ENCODE data around the gene SKIC2. TPM values are rescaled to one million over a fixed set of nuclear protein-coding genes. Genes with fewer than 3 reads are reported as not detected.
A peak's percentile ranks its signal among the peaks of the same experiment; 100 is the strongest.

Gene SKIC2
- total RNA-seq, 4 donors from 2014 or later, result 11.5 to 58.8 (median 35.6) TPM

DNA sequence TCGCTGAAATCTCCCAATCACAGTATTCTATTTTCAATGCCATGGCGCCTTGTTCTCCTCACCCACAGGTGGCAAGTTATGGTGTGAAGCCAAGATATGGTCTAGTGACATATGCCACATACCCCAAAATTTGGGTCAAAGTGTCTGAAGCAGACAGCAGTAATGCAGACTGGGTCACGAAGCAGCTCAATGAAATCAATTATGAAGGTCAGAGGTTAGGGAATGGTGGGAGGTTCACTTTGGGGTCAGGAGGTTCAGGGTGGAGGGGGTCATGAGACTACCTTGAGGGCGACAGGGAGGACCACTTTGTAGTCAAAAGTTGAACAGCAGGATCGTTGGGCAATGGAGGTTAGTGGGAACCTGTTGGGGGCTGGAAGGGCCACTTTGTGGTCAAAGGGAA is 10.7 kb upstream of the SKIC2 start:
- no peak for DNase-seq
- intact Hi-C loops (cut with DNase I; ENCODE audit: low total_unique reads), result no loop called here
- TF ChIP-seq POLR2A (IDR thresholded peaks at IDR 0.05), result no peak
- no peak for TF ChIP-seq CTCF (IDR thresholded peaks at IDR 0.05)
- Histone ChIP-seq H3K4me3 (no peak overlapping the region), H3K4me1 (no peaks in the 10 kb centered on the region), H3K9me3 (no peaks in the 10 kb centered on the region), H3K27ac (no peak overlapping the region), H3K36me3 (no peaks in the 10 kb centered on the region), H3K27me3 (no peaks in the 10 kb centered on the region)

- Histone ChIP-seq H3K27ac (no peak overlapping the region), H3K4me3 (no peak overlapping the region), H3K4me1 (no peaks in the 10 kb centered on the region), H3K27me3 (no peaks in the 10 kb centered on the region), H3K9me3 (no peaks in the 10 kb centered on the region), H3K36me3 (no peaks in the 10 kb centered on the region)
- intact Hi-C loops (cut with DNase I; ENCODE audit: low total_unique reads), result no loop called here
- DNase-seq, result no peak
- TF ChIP-seq POLR2A (IDR thresholded peaks at IDR 0.05) (no peak), CTCF (IDR thresholded peaks at IDR 0.05) (no peak)
Measured at GRCh38 chr6:31948753-31949413, 10.1 kb upstream of the SKIC2 start.

- DNase-seq, result no peak
- H3K4me1 ChIP-seq, result no peaks in the 10 kb centered on the region
- TF ChIP-seq CTCF (IDR thresholded peaks at IDR 0.05) (no peak), POLR2A (IDR thresholded peaks at IDR 0.05) (no peak)
- intact Hi-C loops (cut with DNase I; ENCODE audit: low total_unique reads), result no loop called here
- no peaks in the 10 kb centered on the region for H3K36me3 ChIP-seq
- H3K4me3 ChIP-seq, result no peak overlapping the region
- H3K27me3 ChIP-seq, result no peaks in the 10 kb centered on the region
- no peak overlapping the region for H3K27ac ChIP-seq
- H3K9me3 ChIP-seq, result no peaks in the 10 kb centered on the region
Measured at GRCh38 chr6:31949926-31950548, 8.9 kb upstream of the SKIC2 start.

DNA sequence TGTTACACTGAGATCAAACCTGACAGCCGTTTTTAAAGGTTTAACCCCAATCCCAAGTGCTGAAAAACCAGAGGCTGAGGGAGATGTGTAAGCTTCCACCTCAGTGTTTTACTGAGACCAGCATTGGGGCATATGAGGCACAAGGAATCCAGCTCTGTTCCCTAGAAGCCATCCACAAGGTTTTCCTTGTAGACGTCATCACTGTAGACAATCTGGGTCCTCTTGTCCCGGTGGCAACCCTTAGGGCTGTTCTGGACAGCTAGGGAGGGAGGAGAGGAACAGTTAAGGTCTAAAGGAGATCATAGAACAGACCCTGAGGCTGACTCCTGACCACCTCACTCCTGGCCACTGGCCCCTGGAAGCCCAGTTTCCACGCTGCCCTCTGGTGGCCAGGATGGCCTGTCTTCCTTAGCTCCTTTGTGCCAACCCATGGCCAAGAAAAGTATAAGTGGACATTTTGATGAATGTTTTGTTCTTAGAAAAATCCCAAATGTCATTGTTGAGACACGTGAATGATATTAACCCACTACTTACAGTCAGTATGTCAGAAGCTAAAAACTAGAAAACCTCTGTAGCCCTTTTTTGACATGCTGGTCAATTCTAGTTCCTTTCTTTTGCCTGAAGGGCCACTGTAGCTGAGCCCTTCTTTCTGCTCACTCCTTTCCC is 6.7 kb upstream of the SKIC2 start:
- no peaks in the 10 kb centered on the region for H3K36me3 ChIP-seq
- peak; percentile 56 to 62 for DNase-seq
- H3K27me3 ChIP-seq, result no peaks in the 10 kb centered on the region
- H3K4me1 ChIP-seq, result peaks cover 0 to 2% of the 10 kb centered on the region in 2 donors
- H3K9me3 ChIP-seq, result no peaks in the 10 kb centered on the region
- H3K27ac ChIP-seq, result peak overlapping the region; percentile 48 to 53
- H3K4me3 ChIP-seq, result no peak overlapping the region
- TF ChIP-seq POLR2A (IDR thresholded peaks at IDR 0.05) (no peak), CTCF (IDR thresholded peaks at IDR 0.05) (peak; percentile 63 to 68 (median 66))
- intact Hi-C loops (cut with DNase I; ENCODE audit: low total_unique reads), result no loop called here

GRCh38 chr6:31952890-31953289 is 6.1 kb upstream of the SKIC2 start:
- no peaks in the 10 kb centered on the region for H3K36me3 ChIP-seq
- no peaks in the 10 kb centered on the region for H3K9me3 ChIP-seq
- intact Hi-C loops (cut with DNase I; ENCODE audit: low total_unique reads), result no loop called here
- H3K27me3 ChIP-seq, result no peaks in the 10 kb centered on the region
- H3K4me1 ChIP-seq, result peaks cover 0 to 8% of the 10 kb centered on the region in 2 donors
- peak overlapping the region; percentile 18 to 53 for H3K27ac ChIP-seq
- no peak overlapping the region for H3K4me3 ChIP-seq
- DNase-seq, result no peak
- no peak for TF ChIP-seq CTCF (IDR thresholded peaks at IDR 0.05)
- no peak for TF ChIP-seq POLR2A (IDR thresholded peaks at IDR 0.05)
